HG03135 (cell line): Measurements from ENCODE around the gene CDK13.

ENCODE experiments used
- ATAC-seq: cut with Tn5 transposase; IDR thresholded peaks from one replicate; pipeline ENCODE4 v1.9.1; 2021; ENCODE audit warnings: mild to moderate bottlenecking, moderate library complexity; ENCODE audit not compliant: unreplicated experiment

The CDK13 gene

DNA sequence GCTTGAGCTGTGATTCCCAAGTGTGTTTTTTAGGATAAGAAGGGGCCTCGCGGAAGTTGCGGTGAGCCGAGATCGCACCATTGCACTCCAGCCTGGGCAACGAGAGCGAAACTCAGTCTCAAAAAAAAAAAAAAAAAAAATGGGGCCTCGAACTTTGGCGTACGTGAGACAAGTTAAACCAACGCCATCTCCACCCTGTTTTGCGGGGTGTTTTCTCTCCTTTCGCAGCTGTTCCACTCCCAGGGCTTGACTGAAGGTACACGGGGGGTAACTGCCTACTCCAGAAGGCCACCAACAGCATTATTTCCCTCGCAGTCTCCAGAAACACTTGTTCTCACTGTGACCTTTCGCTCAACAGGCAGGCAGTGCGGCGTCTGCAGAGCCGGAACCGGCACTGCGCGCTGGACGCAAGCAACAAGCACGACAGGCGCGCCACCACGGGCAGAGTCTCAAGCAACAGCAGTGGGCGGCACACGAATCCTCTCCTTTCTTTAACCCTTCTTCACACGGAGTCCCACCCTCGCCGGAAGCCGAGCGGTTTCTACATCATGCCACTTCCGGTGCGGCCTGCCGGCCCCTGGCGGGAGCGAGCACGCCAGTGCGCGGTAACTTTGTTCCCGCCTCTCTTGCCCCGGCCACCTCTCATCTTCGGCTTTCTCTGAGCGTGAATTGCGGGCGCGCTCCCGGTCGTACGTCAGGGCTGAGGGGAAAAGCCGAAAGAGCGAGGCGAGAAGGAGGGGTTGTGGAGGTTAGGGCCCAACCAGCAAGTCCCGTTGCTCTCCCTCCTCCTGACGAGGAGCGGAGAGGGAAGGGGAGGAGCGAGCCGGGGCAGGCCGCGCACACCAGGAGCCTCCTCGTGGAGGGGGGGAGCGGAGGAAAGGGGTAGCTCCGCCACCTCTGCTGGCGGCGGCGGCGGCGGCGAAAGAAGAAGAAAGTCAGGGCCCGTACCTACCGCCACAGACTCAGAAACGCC, 814 bp upstream of the CDK13 start:
- ATAC-seq = peak; percentile 62

DNA sequence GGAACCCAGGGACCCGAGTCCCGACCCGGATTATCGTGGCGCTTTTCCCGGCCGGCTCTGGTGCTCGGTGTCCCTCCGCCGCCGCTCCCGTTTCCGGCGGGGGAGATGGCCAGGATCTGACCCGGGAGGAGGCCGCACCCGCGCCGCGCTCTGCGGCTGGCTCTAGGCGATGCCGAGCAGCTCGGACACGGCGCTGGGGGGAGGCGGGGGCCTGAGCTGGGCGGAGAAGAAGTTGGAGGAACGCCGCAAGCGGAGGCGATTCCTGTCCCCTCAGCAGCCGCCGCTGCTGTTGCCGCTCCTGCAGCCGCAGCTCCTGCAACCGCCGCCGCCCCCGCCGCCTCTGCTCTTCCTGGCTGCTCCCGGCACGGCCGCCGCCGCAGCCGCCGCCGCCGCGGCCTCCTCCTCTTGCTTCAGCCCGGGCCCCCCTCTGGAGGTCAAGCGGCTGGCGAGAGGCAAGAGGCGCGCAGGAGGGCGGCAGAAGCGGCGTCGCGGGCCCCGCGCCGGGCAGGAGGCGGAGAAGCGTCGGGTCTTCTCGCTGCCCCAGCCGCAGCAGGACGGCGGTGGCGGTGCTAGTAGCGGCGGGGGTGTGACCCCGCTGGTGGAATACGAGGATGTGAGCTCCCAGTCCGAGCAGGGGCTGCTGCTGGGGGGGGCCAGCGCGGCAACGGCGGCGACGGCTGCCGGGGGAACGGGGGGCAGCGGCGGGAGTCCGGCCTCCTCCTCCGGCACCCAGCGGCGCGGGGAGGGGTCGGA, 593 bp downstream of the CDK13 start:
- ATAC-seq = no peak

DNA sequence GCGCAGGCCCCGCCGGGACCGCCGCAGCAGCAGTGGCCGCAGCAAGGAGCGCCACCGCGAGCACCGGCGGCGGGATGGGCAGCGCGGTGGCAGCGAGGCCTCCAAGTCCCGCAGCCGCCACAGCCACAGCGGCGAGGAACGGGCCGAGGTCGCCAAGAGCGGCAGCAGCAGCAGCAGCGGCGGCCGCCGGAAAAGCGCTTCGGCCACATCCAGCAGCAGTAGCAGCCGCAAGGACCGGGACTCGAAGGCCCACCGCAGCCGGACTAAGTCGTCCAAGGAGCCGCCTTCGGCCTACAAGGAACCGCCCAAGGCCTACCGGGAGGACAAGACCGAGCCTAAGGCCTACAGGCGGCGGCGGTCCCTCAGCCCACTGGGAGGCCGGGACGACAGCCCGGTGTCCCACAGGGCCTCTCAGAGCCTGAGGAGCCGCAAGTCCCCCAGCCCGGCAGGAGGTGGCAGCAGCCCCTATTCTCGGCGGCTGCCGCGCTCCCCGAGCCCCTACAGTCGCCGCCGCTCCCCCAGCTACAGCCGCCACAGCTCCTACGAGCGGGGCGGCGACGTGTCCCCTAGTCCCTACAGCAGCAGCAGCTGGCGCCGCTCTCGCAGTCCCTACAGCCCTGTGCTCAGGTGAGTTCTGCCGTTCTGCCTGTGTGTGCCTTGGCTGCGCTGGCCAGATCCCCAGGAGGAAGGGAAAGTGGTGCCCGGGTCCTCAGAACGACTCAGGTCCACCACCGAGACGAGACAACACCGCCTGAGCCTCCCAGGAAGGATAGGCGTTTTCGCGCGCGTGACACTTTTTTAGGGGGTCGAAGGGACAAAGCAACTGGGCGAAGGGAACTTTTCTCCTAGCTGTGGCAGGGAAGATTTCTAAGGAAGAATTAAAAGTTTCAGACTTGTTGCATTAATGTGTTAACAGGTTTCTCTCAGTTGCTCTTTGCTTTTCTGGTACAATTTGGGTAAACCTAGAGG, 1.5 kb downstream of the CDK13 start:
- peak; percentile 30 for ATAC-seq

DNA sequence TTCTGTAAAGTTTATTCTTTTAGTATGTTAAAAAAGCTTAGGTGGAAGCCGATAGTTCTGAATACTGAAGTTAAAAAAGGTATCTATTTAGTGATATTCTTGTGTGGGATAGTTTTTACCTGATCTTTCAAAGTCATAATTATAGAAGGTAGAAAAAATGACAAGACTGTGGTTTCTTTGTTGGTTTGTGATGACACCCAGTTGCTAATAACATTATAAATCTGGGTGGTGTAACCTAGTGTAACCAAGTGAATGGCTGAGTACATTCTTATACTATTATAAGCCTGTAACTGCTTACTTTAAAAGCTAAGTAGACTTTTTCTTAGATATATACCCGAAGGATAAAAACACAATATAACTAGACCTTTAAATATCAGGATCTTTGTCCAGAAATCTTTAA, 2.3 kb downstream of the CDK13 start:
- ATAC-seq = no peak

DNA sequence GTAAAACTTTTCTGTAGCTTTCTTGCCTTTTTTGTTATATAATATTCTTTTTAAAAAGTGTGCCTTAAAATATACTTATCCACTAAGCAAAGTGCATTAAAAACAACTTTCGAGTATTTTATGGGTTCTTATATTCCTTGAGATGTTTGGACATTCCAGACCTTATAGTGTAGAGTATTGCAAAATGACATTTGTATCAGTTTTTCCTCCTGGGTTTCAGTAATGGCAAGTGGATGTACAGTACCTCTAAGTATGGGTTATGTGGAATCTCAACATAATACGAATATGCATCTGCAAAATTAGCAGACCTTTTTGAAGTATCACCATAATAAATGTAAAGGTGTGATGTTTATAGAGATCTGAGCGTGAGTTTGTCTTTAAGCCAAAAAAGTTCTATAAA, 2.7 kb downstream of the CDK13 start:
- ATAC-seq = no peak

DNA sequence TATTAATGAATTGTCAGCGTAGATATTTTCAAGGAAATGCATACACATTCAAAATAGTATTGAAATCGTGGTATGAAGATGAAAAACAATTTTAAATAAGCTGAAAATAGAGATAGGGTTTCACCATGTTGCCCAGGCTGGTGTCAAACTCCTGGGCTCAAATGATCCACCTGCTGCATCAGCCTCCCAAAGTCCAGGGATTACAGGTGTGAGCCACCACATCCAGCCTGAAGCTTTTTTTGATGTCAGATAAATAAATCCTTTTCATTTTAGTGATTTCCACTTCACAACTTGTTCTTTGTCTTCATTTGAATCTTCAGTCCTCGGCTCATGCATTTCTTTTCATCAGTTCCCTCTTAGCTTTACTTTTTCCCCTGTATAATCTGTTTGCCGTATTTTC, 4.6 kb downstream of the CDK13 start:
- no peak for ATAC-seq

DNA sequence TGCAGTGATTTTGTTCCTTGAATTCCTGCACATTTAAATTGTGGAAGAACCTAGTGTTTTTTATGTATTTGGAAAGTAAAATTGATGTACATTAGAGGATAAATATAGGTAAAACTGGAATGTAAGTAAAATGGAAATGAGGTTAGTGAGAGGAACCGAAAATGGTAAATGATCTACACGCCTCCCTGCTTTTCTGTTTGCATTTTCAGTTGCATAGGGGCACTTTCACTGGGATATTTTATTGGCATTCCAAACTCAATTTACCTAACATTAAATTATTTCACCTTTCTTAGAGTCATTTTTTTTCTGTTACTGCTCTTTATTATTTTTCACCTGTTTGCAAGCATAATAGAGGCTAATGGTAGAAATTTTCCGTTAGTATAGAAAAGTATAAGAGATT, 8.0 kb downstream of the CDK13 start:
- no peak for ATAC-seq

DNA sequence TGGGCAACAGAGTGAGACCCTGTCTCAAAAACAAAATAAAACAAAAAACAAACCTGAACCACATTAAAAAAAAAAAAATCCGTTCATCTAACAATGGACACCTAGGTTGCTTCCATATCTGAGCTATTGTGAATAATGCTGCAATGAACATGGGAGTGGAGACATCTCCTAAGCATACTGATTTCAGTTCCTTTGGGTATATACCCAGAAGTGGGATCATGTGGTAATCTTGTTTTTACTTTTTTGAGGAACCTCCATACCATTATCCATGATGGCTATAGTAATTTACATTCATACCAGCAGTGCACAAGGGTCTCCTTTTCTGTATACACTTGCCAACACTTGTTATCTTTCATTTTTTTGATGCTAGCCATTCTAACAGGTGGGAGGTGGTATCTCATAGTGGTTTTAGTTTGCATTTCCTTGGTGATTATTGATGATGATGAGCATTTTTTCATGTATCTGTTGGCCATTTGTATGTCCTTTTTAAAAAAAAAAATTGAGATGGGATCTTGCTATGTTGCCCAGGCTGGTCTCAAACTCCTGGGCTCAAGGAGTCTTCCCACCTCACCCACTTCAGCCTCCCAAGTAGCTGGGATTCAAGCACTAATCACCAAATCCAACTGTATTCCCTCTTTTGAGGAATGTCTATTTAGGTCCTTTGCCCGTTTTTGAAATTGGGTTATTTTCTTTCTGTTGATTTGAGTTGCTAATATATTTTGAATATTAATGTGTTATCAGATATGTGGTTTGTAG, 17.5 kb downstream of the CDK13 start:
- ATAC-seq = no peak

DNA sequence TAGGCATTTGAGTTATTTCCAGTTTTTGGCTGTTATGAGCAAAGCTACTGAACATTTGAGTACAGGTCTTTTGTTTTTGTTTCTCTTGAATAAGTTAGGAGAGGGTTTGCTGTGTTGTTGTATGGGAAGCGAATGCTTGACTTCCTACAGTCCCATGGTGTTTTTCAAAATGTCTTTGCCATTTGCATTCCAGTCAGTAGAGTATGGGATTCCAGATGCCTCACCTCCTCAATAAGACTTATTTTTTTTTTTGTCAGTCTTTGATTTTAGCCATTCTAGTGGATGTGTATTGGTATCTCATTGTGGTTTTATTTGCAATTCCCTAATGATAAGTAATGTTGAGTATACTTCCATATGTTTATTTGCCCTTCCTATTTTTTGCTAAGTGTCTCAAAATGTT, 19.4 kb downstream of the CDK13 start:
- no peak for ATAC-seq

DNA sequence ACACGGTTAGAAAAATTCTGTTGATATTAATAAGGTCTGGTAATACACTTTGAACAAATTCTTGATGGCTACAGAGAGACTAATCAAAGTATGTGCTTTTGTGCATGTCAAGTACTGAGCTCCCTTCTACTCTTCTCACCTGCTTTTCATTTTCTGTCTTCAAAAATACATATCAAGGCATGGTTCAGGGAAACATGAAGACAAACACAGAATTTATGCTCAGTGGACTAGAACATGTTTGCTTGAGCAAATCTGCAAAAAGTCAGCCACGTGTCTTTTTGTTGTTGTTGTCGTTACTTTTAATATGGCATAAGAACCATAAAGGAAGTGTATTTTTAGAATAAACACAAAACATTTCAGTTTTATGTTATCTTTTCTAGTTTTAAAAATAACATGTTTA, 21.9 kb downstream of the CDK13 start:
- no peak for ATAC-seq

DNA sequence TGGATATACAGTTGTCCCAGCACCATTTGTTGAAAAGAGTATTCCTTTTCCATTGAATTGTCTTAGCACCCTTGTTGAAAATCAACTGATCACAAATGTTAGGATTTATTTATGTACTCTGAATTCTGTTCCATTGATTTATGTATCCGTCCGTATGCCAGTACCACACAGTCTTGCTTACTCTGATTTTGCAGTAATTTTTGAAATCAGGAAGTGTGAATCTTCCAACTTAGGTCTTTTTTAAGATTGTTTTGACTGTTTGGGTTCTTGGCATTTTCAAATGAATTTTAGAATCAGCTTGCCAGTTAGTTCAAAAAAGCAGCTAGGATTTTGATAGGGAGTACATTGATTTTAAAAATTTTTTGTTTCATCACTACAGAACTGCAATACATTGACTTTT, 23.7 kb downstream of the CDK13 start:
- ATAC-seq = no peak

DNA sequence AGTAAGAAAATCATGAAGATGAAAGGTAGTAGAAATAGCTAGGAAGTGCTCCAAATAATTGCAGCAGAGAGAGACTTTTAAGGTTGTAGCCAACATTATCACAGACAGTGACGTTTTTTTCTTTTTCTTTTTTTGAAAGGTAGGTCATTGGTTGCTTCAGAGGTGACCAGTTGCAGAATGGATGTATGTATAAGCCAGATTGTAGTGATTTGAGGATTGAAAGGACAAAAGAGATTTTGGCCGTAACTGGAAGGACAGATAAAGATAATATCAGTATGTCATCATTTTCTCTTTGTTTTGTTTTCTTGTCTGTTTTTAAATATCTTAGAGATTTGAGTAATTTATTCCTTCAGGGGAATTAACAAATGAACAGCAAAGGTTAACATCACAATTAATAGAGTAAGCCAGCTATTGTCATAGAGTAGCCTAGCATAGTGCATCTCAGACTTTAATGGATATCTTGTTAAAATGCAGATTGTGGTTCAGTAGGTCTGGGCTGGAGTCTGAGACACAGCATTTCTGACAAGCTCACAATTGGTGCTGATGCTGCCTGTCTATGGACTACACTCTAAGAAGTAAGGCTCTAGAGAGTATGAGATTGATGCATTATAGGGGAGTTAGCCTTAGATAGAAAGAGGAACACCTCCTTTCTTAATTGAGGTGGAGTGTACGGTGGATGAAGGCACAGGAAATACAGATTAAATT, 28.3 kb downstream of the CDK13 start:
- no peak for ATAC-seq

DNA sequence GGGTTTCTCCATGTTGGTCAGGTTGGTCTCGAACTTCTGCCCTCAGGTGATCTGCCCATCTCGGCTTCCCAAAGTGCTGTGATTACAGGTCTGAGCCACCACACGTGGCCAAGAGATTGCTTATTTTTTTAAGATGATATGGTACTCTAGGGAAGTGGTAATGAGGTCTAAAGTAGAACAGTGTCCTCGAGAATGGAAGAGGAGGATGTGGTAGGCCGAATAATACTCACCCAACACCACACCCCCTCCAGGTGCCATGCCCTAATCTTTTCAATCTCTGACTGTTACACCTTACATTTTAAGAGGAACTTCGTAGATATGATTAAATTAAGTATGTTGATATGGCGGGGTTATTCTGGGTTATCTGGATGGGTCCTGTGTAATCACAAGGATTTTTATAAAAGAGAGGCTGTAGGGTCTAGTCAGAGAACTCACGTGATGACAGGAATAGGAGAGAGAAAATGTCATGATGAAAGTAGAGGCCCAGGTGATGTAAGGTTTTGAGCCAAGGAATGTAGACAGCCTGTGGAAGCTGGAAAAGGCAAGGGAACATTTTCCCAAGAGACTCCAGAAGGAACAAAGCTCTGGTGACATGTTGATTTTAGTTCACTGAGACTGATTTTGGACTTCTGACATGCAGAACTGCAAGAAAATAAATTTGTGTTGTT, 29.5 kb downstream of the CDK13 start:
- no peak for ATAC-seq

DNA sequence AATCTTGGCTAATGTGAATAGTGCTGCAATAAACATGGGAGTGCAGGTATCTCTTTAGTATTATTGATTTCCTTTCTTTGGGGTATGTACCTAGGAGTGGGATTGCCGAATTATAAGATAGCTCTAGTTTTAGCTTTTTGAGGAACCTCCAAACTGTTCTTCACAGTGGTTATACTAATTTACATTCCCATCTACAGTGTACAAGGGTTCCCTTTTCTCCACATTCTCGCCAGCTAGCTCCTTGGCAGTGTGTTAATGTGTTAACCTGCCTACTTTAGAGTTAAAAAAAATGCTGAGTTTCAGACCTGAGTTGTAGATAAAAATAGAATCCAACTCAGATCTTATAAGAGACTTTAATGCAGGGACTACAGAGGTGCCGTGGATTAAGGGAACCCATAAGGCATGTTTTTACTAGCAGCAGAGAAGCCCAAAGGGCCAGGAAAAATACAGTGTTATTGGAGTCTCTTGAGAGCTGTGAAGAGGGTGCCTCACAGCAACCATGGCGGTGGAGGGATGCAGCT, 35.4 kb downstream of the CDK13 start:
- no peak for ATAC-seq

DNA sequence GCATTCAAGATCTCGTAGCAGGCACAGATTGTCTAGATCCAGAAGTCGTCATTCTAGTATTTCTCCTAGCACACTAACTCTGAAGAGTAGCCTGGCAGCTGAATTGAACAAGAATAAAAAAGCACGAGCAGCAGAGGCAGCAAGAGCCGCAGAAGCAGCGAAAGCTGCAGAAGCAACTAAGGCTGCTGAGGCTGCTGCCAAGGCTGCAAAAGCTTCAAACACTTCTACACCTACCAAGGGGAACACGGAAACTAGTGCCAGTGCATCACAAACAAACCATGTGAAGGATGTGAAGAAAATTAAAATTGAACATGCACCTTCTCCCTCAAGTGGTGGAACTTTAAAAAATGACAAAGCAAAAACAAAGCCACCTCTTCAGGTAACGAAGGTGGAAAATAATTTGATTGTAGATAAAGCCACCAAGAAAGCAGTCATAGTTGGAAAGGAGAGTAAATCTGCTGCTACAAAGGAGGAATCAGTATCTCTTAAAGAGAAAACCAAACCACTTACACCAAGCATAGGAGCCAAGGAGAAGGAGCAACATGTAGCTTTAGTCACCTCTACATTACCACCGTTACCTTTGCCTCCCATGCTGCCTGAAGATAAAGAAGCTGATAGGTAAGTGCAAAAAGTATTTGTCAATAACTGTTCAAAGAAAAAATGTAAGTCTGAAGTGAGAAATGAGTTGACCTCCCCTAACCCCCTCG, 37.7 kb downstream of the CDK13 start:
- ATAC-seq = no peak

DNA sequence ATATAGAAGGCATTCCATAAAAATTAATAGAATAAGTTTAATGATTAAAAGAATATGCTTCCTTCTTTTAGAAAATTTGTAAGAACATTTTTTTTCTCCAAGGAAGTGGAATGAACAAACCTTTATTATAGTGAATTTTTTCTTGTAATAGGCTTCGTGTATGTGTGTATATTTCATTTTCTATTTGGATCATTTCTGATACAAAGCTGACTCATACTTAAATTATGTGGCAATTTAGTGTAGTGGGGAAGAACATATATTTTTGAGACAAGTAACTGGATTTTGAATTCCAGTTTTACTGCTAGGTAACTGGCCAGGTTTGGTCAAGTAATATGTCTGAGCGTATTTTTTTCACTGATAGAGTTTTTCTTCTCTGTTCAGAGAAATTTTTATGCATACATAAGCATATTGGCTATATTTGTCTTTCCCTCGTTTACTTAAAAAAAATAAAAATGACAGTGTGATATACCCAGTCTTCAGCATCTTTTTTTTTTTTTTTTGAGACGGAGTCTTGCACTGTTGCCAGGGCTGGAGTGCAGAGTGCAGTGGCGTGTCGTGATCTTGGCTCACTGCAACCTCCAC, 50.8 kb downstream of the CDK13 start:
- no peak for ATAC-seq

DNA sequence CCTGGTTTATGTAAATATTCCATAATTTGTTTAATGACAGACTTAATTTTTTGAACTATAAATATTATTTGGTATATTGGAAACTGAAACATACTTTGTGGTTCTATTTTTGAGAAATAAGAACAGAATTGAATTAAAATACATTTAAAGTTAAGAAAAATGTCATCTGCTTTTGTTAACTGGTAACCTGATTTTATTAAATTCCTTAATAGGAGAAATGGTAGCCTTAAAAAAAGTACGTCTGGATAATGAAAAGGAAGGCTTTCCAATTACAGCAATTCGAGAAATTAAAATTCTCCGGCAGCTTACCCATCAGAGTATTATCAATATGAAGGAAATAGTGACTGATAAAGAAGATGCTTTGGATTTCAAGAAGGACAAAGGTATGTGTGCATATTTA, 51.6 kb downstream of the CDK13 start:
- ATAC-seq = no peak

DNA sequence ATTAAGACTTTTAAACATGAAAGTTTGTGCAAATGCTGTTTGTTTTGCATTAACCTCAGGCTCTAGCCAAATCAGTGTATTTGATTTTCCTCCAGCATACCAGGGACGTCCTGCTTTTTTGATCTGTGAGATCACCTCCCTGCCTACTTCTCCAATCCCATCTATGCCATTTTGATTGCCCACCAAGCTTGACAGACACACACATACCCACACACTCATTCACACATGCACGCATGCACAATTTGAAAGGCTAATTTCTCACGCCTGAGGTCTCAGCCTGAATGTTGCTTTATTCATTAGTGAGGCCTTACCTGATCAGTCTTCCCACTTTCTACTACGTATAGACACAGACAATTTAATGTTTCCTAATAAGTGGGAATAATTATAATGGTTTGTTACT, 53.5 kb downstream of the CDK13 start:
- no peak for ATAC-seq
